IPS-NIHi7 (cell line): ENCODE data around the gene LRRC37A.
"Not testable (repeated sequence)": the region's sequence is repeated elsewhere in the genome, so short reads cannot be mapped to it uniquely, and the experiment has no call there.

Source experiments
- DNase-seq: peaks from one replicate; pipeline ENCODE4 v3.0.0; 2012; ENCODE audit warnings: mixed read lengths; ENCODE audit errors: extremely low spot score

Gene LRRC37A

GRCh38 chr17:46287587-46287986, 7.3 kb upstream of the LRRC37A start:
- not testable (repeated sequence) for DNase-seq

GRCh38 chr17:46290906-46291546, 3.9 kb upstream of the LRRC37A start:
- DNase-seq, result not testable (repeated sequence)

GRCh38 chr17:46291618-46292017, 3.3 kb upstream of the LRRC37A start:
- not testable (repeated sequence) for DNase-seq

- DNase-seq, result not testable (repeated sequence)
Measured at GRCh38 chr17:46341220-46341619, 46.3 kb downstream of the LRRC37A start.

- not testable (repeated sequence) for DNase-seq
Measured at GRCh38 chr17:46342131-46342530, 47.2 kb downstream of the LRRC37A start.

- DNase-seq, result not testable (repeated sequence)
Measured at GRCh38 chr17:46348345-46348744, 53.4 kb downstream of the LRRC37A start.

- not testable (repeated sequence) for DNase-seq
Measured at GRCh38 chr17:46349060-46349459, 54.1 kb downstream of the LRRC37A start.

- DNase-seq, result not testable (repeated sequence)
Measured at GRCh38 chr17:46353856-46354255, 58.9 kb downstream of the LRRC37A start.

GRCh38 chr17:46361145-46361735, 66.3 kb downstream of the LRRC37A start:
- not testable (repeated sequence) for DNase-seq

GRCh38 chr17:46361755-46362154, 66.8 kb downstream of the LRRC37A start, which contains the start of gene ARL17B:
Gene ARL17B (minus strand): TSS chr17:46361766. CDS start chr17:46358397, 3,369 bp downstream.
- DNase-seq, result not testable (repeated sequence)

GRCh38 chr17:46367520-46367919, 72.6 kb downstream of the LRRC37A start:
- DNase-seq, result not testable (repeated sequence)

GRCh38 chr17:46372236-46373229, 77.6 kb downstream of the LRRC37A start:
- DNase-seq, result not testable (repeated sequence)

- DNase-seq, result not testable (repeated sequence)
Measured at GRCh38 chr17:46373418-46373817, 78.5 kb downstream of the LRRC37A start.

GRCh38 chr17:46383118-46383517, 88.2 kb downstream of the LRRC37A start:
- not testable (repeated sequence) for DNase-seq

- not testable (repeated sequence) for DNase-seq
Measured at GRCh38 chr17:46385491-46385890, 90.6 kb downstream of the LRRC37A start.
